Ovary (tissue), 3 donors: ENCODE measurements around the gene ACAP3.

ENCODE experiments used
- EP300 ChIP-seq: sonication (generic); formaldehyde crosslinking; IDR thresholded peaks from one replicate; pipeline ENCODE4 v1.6.1; 2017; ENCODE audit warnings: antibody characterized with exemption
- TF ChIP-seq, protein P1 (sequence below), 3 donors: fragments of 450-650 bp in 2 of 3; fragments of 200-600 bp in 1 of 3; IDR thresholded peaks; one replicate each; pipeline versions ENCODE4 v1.5.1 to v1.8.0; 2016 to 2022; ENCODE audit warnings: antibody characterized with exemption in 3 of 3, mild to moderate bottlenecking in 1 of 3
- donor health status: DM: no; HTN: no; CAD: no.

DNA sequence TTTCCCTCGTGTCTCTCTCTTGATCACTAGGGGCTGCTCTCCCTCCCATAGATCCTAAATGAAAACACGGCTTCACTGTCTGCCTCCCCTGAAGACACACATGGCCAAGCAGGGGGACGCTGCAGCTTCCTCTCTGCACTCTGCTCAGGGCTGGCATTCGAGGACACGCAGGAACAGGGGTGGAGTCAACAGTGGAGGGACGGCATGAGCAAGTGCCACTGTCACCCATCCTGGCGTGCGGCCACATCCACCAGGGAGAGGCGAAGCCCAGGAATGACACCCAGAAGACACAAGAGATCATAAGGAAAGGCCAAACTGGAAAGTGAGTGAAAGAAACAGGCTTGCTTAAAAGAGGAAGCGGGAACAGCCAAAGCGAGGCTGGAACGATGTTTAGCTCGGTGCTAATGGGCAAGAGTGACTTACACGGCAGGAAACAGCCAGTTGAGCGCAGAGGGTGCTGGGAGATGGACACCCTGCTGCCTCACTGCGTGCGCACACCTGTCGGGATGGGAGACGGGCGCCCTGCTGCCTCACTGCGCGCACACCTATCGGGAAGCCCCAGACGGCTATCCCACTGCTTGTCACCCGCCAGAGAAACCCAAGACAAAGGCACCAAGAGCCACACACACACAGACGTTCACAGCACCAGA lies 47.7 kb downstream of the ACAP3 start:
- no peak for TF ChIP-seq EP300
- TF ChIP-seq, protein P1, sequence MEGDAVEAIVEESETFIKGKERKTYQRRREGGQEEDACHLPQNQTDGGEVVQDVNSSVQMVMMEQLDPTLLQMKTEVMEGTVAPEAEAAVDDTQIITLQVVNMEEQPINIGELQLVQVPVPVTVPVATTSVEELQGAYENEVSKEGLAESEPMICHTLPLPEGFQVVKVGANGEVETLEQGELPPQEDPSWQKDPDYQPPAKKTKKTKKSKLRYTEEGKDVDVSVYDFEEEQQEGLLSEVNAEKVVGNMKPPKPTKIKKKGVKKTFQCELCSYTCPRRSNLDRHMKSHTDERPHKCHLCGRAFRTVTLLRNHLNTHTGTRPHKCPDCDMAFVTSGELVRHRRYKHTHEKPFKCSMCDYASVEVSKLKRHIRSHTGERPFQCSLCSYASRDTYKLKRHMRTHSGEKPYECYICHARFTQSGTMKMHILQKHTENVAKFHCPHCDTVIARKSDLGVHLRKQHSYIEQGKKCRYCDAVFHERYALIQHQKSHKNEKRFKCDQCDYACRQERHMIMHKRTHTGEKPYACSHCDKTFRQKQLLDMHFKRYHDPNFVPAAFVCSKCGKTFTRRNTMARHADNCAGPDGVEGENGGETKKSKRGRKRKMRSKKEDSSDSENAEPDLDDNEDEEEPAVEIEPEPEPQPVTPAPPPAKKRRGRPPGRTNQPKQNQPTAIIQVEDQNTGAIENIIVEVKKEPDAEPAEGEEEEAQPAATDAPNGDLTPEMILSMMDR (IDR thresholded peaks at IDR 0.05) = no peak
